H1 (cell line): Measurements from ENCODE around the gene DHDH.
A peak's percentile ranks its signal among the peaks of the same experiment; 100 is the strongest.

Experiments
- ATF3 ChIP-seq: IDR thresholded peaks from 2 replicates; pipeline ENCODE4 v1.6.1; 2011; ENCODE audit warnings: low read depth, mild to moderate bottlenecking, low read length; ENCODE audit not compliant: insufficient read depth
- CBX5 ChIP-seq: fragments of 300-800, 300-1000 bp; sonication (generic); IDR thresholded peaks from 2 replicates; pipeline ENCODE4 v1.7.1; 2016; ENCODE audit warnings: antibody characterized with exemption, low read length, low read depth
- CEBPB ChIP-seq: IDR thresholded peaks from 2 replicates; pipeline ENCODE4 v1.6.1; 2012; ENCODE audit warnings: low read depth, low read length
- POLR2AphosphoS5 ChIP-seq: IDR thresholded peaks from 2 replicates; pipeline ENCODE4 v1.6.1; 2011; ENCODE audit warnings: low read depth, low read length
- RFX5 ChIP-seq: IDR thresholded peaks from 2 replicates; pipeline ENCODE4 v1.6.1; 2011; ENCODE audit warnings: low read depth, low read length, improper control_type of control experiment, borderline replicate concordance
- USF2 ChIP-seq: IDR thresholded peaks from 2 replicates; pipeline ENCODE4 v1.6.1; 2011; ENCODE audit warnings: low read length, improper control_type of control experiment

GRCh38 chr19:48962029-48962848 is 28.7 kb downstream of the DHDH start:
- TF ChIP-seq CEBPB (no peak), USF2 (no peak), RFX5 (no peak), ATF3 (no peak), CBX5 (no peak), POLR2AphosphoS5 (peak; percentile 72)
